HEK293 (cell line): Measurements from ENCODE around the gene PDE4A.

ENCODE experiments used
- CTCF ChIA-PET: fragments of 350-600 bp; formaldehyde crosslinking; extraction: SDS; loops from one replicate; lab custom pipeline; 2021; ENCODE audit warnings: antibody characterized with exemption; lab: Yijun Ruan, JAX
- POLR2A ChIA-PET: fragments of 300-600 bp; formaldehyde crosslinking; extraction: SDS; loops from one replicate; lab custom pipeline; 2020; ENCODE audit warnings: antibody characterized with exemption, inconsistent platforms; lab: Yijun Ruan, JAX
- H3K27ac ChIP-seq: fragments of 200-500 bp; sonication (Bioruptor generic); 2 replicates; pipeline ENCODE4 v1.5.1; 2014; ENCODE audit warnings: low read depth, low read length, control low read depth, inconsistent platforms; ENCODE audit errors: extremely low read depth
- H3K36me3 ChIP-seq, 2 experiments: fragments of 200-500 bp in 1 of 2; sonication (Bioruptor generic) in 1 of 2; 1 replicate in 1 of 2; 2 replicates in 1 of 2; pipeline ENCODE4 v1.5.1; 2014 to 2017; ENCODE audit warnings: inconsistent platforms in 2 of 2, low read length in 2 of 2; ENCODE audit not compliant: control insufficient read depth in 2 of 2, insufficient read depth in 1 of 2
- H3K4me1 ChIP-seq: fragments of 200-500 bp; sonication (Bioruptor generic); 2 replicates; pipeline ENCODE4 v1.5.1; 2014; ENCODE audit warnings: mild to moderate bottlenecking, low read length, inconsistent platforms; ENCODE audit not compliant: control insufficient read depth, insufficient read depth
- H3K4me3 ChIP-seq: 2 replicates; pipeline ENCODE4 v1.5.1; 2011; ENCODE audit warnings: low read depth, mild to moderate bottlenecking, control low read depth, low read length, moderate library complexity
- H3K9me3 ChIP-seq: fragments of 200-500 bp; sonication (Bioruptor generic); 2 replicates; pipeline ENCODE4 v1.5.1; 2014; ENCODE audit warnings: low read depth, low read length, inconsistent platforms; ENCODE audit not compliant: control insufficient read depth, insufficient read depth
- CTCF ChIP-seq: fragments of 450-650 bp; formaldehyde crosslinking; IDR thresholded peaks from 2 replicates; pipeline ENCODE4 v1.5.1; 2016; ENCODE audit warnings: missing biosample characterization, missing genetic modification characterization
- ELK4 ChIP-seq: IDR thresholded peaks from 2 replicates; pipeline ENCODE4 v1.6.1; 2011; ENCODE audit warnings: mild to moderate bottlenecking, low read depth, low read length, borderline replicate concordance
- IKZF3 ChIP-seq: fragments of 450-650 bp; IDR thresholded peaks from 2 replicates; pipeline ENCODE4 v1.5.0; 2018; ENCODE audit warnings: missing biosample characterization, mild to moderate bottlenecking, missing genetic modification characterization, moderate library complexity
- KLF10 ChIP-seq: fragments of 450-650 bp; IDR thresholded peaks from 2 replicates; pipeline ENCODE4 v1.5.1; 2018; ENCODE audit warnings: missing biosample characterization, mild to moderate bottlenecking, missing genetic modification characterization
- ZBTB20 ChIP-seq: fragments of 450-650 bp; formaldehyde crosslinking; IDR thresholded peaks from 2 replicates; pipeline ENCODE4 v1.5.1; 2016; ENCODE audit warnings: missing biosample characterization, missing genetic modification characterization
- ZBTB6 ChIP-seq: fragments of 450-650 bp; formaldehyde crosslinking; IDR thresholded peaks from 2 replicates; pipeline ENCODE4 v1.5.1; 2017; ENCODE audit warnings: missing biosample characterization, missing genetic modification characterization
- ZEB2 ChIP-seq: fragments of 450-650 bp; formaldehyde crosslinking; IDR thresholded peaks from 2 replicates; pipeline ENCODE4 v1.5.1; 2016; ENCODE audit warnings: missing biosample characterization, missing genetic modification characterization
- ZFP41 ChIP-seq: fragments of 450-650 bp; formaldehyde crosslinking; IDR thresholded peaks from 2 replicates; pipeline ENCODE4 v1.5.1; 2016; ENCODE audit warnings: missing biosample characterization, missing genetic modification characterization, borderline replicate concordance
- ZNF132 ChIP-seq: fragments of 450-650 bp; formaldehyde crosslinking; IDR thresholded peaks from 2 replicates; pipeline ENCODE4 v1.5.1; 2017; ENCODE audit warnings: missing biosample characterization, missing genetic modification characterization, borderline replicate concordance
- ZNF175 ChIP-seq: fragments of 450-650 bp; formaldehyde crosslinking; IDR thresholded peaks from 2 replicates; pipeline ENCODE4 v1.5.1; 2016; ENCODE audit warnings: missing biosample characterization, missing genetic modification characterization
- ZNF221 ChIP-seq: fragments of 450-650 bp; formaldehyde crosslinking; IDR thresholded peaks from 2 replicates; pipeline ENCODE4 v1.5.1; 2017; ENCODE audit warnings: missing biosample characterization, missing genetic modification characterization, borderline replicate concordance
- ZNF23 ChIP-seq: fragments of 450-650 bp; formaldehyde crosslinking; IDR thresholded peaks from 2 replicates; pipeline ENCODE4 v1.5.1; 2016; ENCODE audit warnings: missing biosample characterization, missing genetic modification characterization, borderline replicate concordance
- ZNF391 ChIP-seq: fragments of 450-650 bp; formaldehyde crosslinking; IDR thresholded peaks from 2 replicates; pipeline ENCODE4 v1.5.1; 2016; ENCODE audit warnings: low read depth, missing biosample characterization, missing genetic modification characterization, borderline replicate concordance
- ZNF514 ChIP-seq: fragments of 450-650 bp; formaldehyde crosslinking; IDR thresholded peaks from 2 replicates; pipeline ENCODE4 v1.5.1; 2016; ENCODE audit warnings: missing biosample characterization, missing genetic modification characterization
- ZNF549 ChIP-seq: fragments of 450-650 bp; IDR thresholded peaks from 2 replicates; pipeline ENCODE4 v1.5.1; 2018; ENCODE audit warnings: missing biosample characterization, missing genetic modification characterization, mild to moderate bottlenecking, inconsistent platforms, moderate library complexity
- ZNF654 ChIP-seq: fragments of 450-650 bp; formaldehyde crosslinking; IDR thresholded peaks from 2 replicates; pipeline ENCODE4 v1.5.1; 2016; ENCODE audit warnings: low read depth, missing biosample characterization, missing genetic modification characterization
- ZNF660 ChIP-seq: fragments of 450-650 bp; IDR thresholded peaks from 2 replicates; pipeline ENCODE4 v1.5.1; 2018; ENCODE audit warnings: missing biosample characterization, mild to moderate bottlenecking, missing genetic modification characterization
- ZNF768 ChIP-seq: fragments of 450-650 bp; formaldehyde crosslinking; IDR thresholded peaks from 2 replicates; pipeline ENCODE4 v1.5.1; 2018; ENCODE audit warnings: missing biosample characterization, mild to moderate bottlenecking, missing genetic modification characterization
- ZNF837 ChIP-seq: fragments of 450-650 bp; formaldehyde crosslinking; IDR thresholded peaks from 2 replicates; pipeline ENCODE4 v1.5.1; 2016; ENCODE audit warnings: missing biosample characterization, missing genetic modification characterization

Gene PDE4A

GRCh38 chr19:10388957-10389356, 31.4 kb upstream of the PDE4A start:
- TF ChIP-seq ZNF549 (tag by site-specific recombination) (no peak), ZNF654 (peak; percentile 74), ZEB2 (0 out of 2 replicates have a peak, but pooled peaks have one; percentile 25), ZBTB20 (tag by site-specific recombination) (no peak), CTCF (tag by site-specific recombination) (peak; percentile 61; the same call in 1 of the 2 replicates), ZNF837 (no peak), ZBTB6 (peak; percentile 46; the same call in 1 of the 2 replicates), ZNF23 (tag by site-specific recombination) (no peak), ZNF391 (no peak), ZNF175 (tag by site-specific recombination) (no peak), ZNF660 (tag by site-specific recombination) (peak; percentile 62; the same call in 1 of the 2 replicates), ZFP41 (tag by site-specific recombination) (no peak), ELK4 (no peak), ZNF768 (tag by site-specific recombination) (no peak), ZNF514 (no peak), ZNF132 (tag by site-specific recombination) (no peak), KLF10 (0 out of 2 replicates have a peak, but pooled peaks have one; percentile 23), IKZF3 (tag by site-specific recombination) (peak; percentile 78)
- POLR2A ChIA-PET, result interaction anchor here (0.6 to 2.5 kb wide), 11 partner anchors 9 to 137 kb away, joined by 3 to 24 read pairs (median 4); partner anchors contain the start of genes ICAM1, ICAM5, MRPL4 and RAVER1

GRCh38 chr19:10389863-10390262, 30.5 kb upstream of the PDE4A start:
- TF ChIP-seq ZNF132 (tag by site-specific recombination) (no peak), ZNF221 (tag by site-specific recombination) (no peak), CTCF (tag by site-specific recombination) (0 out of 2 replicates have a peak, but pooled peaks have one; percentile 40)
- CTCF ChIA-PET, result interaction anchor here (0.6 to 5.6 kb wide), 11 partner anchors 9 to 260 kb away, joined by 3 to 170 read pairs (median 6); partner anchors contain the start of genes ICAM1, ICAM5, RAVER1 and TYK2
- no peak overlapping the region for H3K4me3 ChIP-seq
- H3K27ac ChIP-seq, result no peak overlapping the region
- POLR2A ChIA-PET, result interaction anchor here (1.0 to 2.5 kb wide), 4 partner anchors 9 to 130 kb away, joined by 3 to 24 read pairs (median 12); partner anchors contain the start of genes ICAM5 and TYK2
- H3K9me3 ChIP-seq, result no peaks in the 10 kb centered on the region
- H3K36me3 ChIP-seq, result peaks cover 12 to 48% of the 10 kb centered on the region in 2 experiments; a peak in 2 of 3 replicates
- H3K4me1 ChIP-seq, result no peaks in the 10 kb centered on the region

More at GRCh38 chr19:10388957-10389356, 31.4 kb upstream of the PDE4A start:
- Histone ChIP-seq H3K4me3 (no peak overlapping the region), H3K4me1 (no peaks in the 10 kb centered on the region), H3K27ac (no peak overlapping the region), H3K9me3 (no peaks in the 10 kb centered on the region), H3K36me3 (peaks cover 12 to 40% of the 10 kb centered on the region in 2 experiments; a peak in 2 of 3 replicates)
- CTCF ChIA-PET, result interaction anchor here (0.5 to 5.6 kb wide), 34 partner anchors 8 to 486 kb away, joined by 3 to 170 read pairs (median 4); partner anchors contain the start of genes ICAM1, ICAM5, RAVER1 and TYK2
